ENCODE results near the gene PLAC8L1.

GRCh38 chr5:146111409-146111808, 6.0 kb upstream of the PLAC8L1 start:
- TF ChIP-seq POLR2AphosphoS5 (IDR thresholded peaks at IDR 0.05; ENCODE audit: low read depth, low read length): no peak
- TF ChIP-seq POLR2A (IDR thresholded peaks at IDR 0.05; ENCODE audit: low read depth, low read length): no peak
- TF ChIP-seq TAF1 (IDR thresholded peaks at IDR 0.05; ENCODE audit: low read depth, low read length): no peak
- no peak for TF ChIP-seq POU2F2 (IDR thresholded peaks at IDR 0.05; ENCODE audit: low read depth, low read length)

All from GM12891 (cell line).